CD14-positive monocyte (primary cell): ENCODE data around the gene TTC28. TPM values are rescaled to one million over a fixed set of nuclear protein-coding genes. Genes with fewer than 3 reads are reported as not detected.

Experiments
- DNase-seq, 3 donors: peaks; one replicate each; pipeline ENCODE4 v3.0.0-alpha.2; 2011 to 2022
- H2AFZ ChIP-seq: 2 replicates; pipeline ENCODE4 v1.6.0; 2012; ENCODE audit warnings: mild to moderate bottlenecking, low read depth, low read length, inconsistent platforms; ENCODE audit not compliant: insufficient read depth, poor library complexity, severe bottlenecking
- H3K27ac ChIP-seq, 2 donors: 1 replicate in 1 of 2; 2 replicates in 1 of 2; pipeline ENCODE4 v1.5.1; 2012 to 2013; ENCODE audit warnings: low read length in 2 of 2, control low read depth in 1 of 2, inconsistent platforms in 1 of 2, low read depth in 1 of 2, mild to moderate bottlenecking in 1 of 2
- H3K27me3 ChIP-seq, 2 donors: one replicate each; pipeline versions ENCODE4 v1.6.0 to v1.6.1; 2011 to 2013; ENCODE audit warnings: low read length in 2 of 2; ENCODE audit not compliant: control insufficient read depth in 2 of 2, insufficient read depth in 2 of 2
- H3K36me3 ChIP-seq, 2 donors: replicated peaks in 1 of 2; 1 replicate in 1 of 2; 2 replicates in 1 of 2; pipeline versions ENCODE4 v1.5.1 to v1.6.1; 2012 to 2013; ENCODE audit warnings: low read length in 2 of 2, control low read depth in 1 of 2, inconsistent platforms in 1 of 2, mild to moderate bottlenecking in 1 of 2; ENCODE audit not compliant: insufficient read depth in 2 of 2, control insufficient read depth in 1 of 2
- H3K4me1 ChIP-seq, 2 donors: 1 replicate in 1 of 2; 2 replicates in 1 of 2; pipeline versions ENCODE4 v1.5.1 to v1.6.1; 2012 to 2013; ENCODE audit warnings: low read length in 2 of 2, control low read depth in 1 of 2, inconsistent platforms in 1 of 2, mild to moderate bottlenecking in 1 of 2, moderate library complexity in 1 of 2; ENCODE audit not compliant: insufficient read depth in 2 of 2, control insufficient read depth in 1 of 2
- H3K4me2 ChIP-seq: replicated peaks from 2 replicates; pipeline ENCODE3; 2012; ENCODE audit warnings: low read length, moderate library complexity, mild to moderate bottlenecking; ENCODE audit not compliant: poor library complexity, severe bottlenecking; ENCODE audit errors: extremely low read depth
- H3K4me3 ChIP-seq, 3 experiments: fragments of 200-600 bp in 1 of 3; sonication (generic) in 1 of 3; replicated peaks in 1 of 3; 1 replicate in 2 of 3; 2 replicates in 1 of 3; pipeline ENCODE4 v1.5.1; 2011 to 2013; ENCODE audit warnings: low read length in 3 of 3, mild to moderate bottlenecking in 3 of 3, control low read depth in 2 of 3, low read depth in 2 of 3, inconsistent platforms in 1 of 3, moderate library complexity in 1 of 3
- H3K79me2 ChIP-seq: 2 replicates; pipeline ENCODE4 v1.6.0; 2012; ENCODE audit warnings: mild to moderate bottlenecking, control low read depth, inconsistent platforms, low read length, moderate library complexity; ENCODE audit not compliant: insufficient read depth
- H3K9ac ChIP-seq: 2 replicates; pipeline ENCODE4 v1.6.0; 2017; ENCODE audit warnings: low read length, mild to moderate bottlenecking; ENCODE audit not compliant: insufficient read depth, poor library complexity, severe bottlenecking
- H3K9me3 ChIP-seq, 2 donors: replicated peaks in 1 of 2; 1 replicate in 1 of 2; 2 replicates in 1 of 2; pipeline versions ENCODE4 v1.5.1 to v1.6.1; 2012 to 2013; ENCODE audit warnings: low read length in 2 of 2, control low read depth in 1 of 2; ENCODE audit not compliant: control insufficient read depth in 1 of 2, insufficient read depth in 1 of 2
- H4K20me1 ChIP-seq: 2 replicates; pipeline ENCODE4 v1.6.0; 2012; ENCODE audit warnings: mild to moderate bottlenecking, low read length, control low read depth, moderate library complexity; ENCODE audit not compliant: insufficient read depth
- H3K27ac Mint-ChIP-seq, 7 donors: one replicate each; pipeline ENCODE4 v1.8.0; 2020; ENCODE audit warnings: mild to moderate bottlenecking in 7 of 7, mixed read lengths in 7 of 7, moderate library complexity in 6 of 7, inconsistent platforms in 2 of 7
- H3K27me3 Mint-ChIP-seq, 3 donors: one replicate each; pipeline ENCODE4 v1.8.0; 2021 to 2022; ENCODE audit warnings: low read depth in 3 of 3, mild to moderate bottlenecking in 3 of 3, mixed read lengths in 3 of 3, moderate library complexity in 3 of 3, inconsistent platforms in 1 of 3
- H3K36me3 Mint-ChIP-seq, 2 donors: one replicate each; pipeline ENCODE4 v1.8.0; 2020; ENCODE audit warnings: mixed read lengths in 2 of 2, inconsistent platforms in 1 of 2, mild to moderate bottlenecking in 1 of 2
- H3K4me1 Mint-ChIP-seq: one replicate; pipeline ENCODE4 v1.8.0; 2020; ENCODE audit warnings: mild to moderate bottlenecking, mixed read lengths
- H3K4me3 Mint-ChIP-seq, 2 donors: one replicate each; pipeline ENCODE4 v1.8.0; 2020; ENCODE audit warnings: mild to moderate bottlenecking in 2 of 2, mixed read lengths in 2 of 2, moderate library complexity in 1 of 2
- H3K9me3 Mint-ChIP-seq, 7 donors: one replicate each; pipeline ENCODE4 v1.8.0; 2020 to 2022; ENCODE audit warnings: mixed read lengths in 7 of 7, mild to moderate bottlenecking in 6 of 7, moderate library complexity in 6 of 7, inconsistent platforms in 2 of 7
- CTCF ChIP-seq: fragments of 200-600 bp; IDR thresholded peaks from one replicate; pipeline ENCODE4 v1.8.0; 2022; ENCODE audit warnings: antibody characterized with exemption, mild to moderate bottlenecking
- WGBS: methylation state at CpG from one replicate; pipeline ENCODE4 v1.1.5; 2013; ENCODE audit warnings: missing lambda C conversion rate; ENCODE audit not compliant: insufficient coverage; 5-methylcytosine and 5-hydroxymethylcytosine counted together
- intact Hi-C, 2 donors: fragments of 100-400 bp; cut with micrococcal nuclease; formaldehyde crosslinking; loops; one replicate each; pipeline versions ENCODE4 v1.15.0 to v1.15.1; 2023
- polyA plus RNA-seq, 3 donors: library from polyadenylated mRNA; depleted of rRNA in 1 of 3; unstranded in 2 of 3; stranded (reverse) in 1 of 3; fragments of 300-500 nt in 2 of 3; fragments of >200 nt in 1 of 3; fragmentation: Illumina TruSeq in 2 of 3; gene quantifications; 1 replicate in 2 of 3; 2 replicates in 1 of 3; pipeline ENCODE4 v1.2.3, GENCODE V29; 2012 to 2021

The TTC28 gene
- polyA plus RNA-seq, 3 donors = 0.24 to 0.61 TPM; not detected in 1

- Mint-ChIP-seq H3K9me3 (no peaks in the 10 kb centered on the region), H3K4me1 (no peaks in the 10 kb centered on the region), H3K4me3 (no peak overlapping the region), H3K36me3 (peaks cover 2 to 3% of the 10 kb centered on the region in 2 donors), H3K27me3 (peaks cover 0 to 1% (median 0%) of the 10 kb centered on the region in 3 donors), H3K27ac (no peak overlapping the region)
- TF ChIP-seq CTCF = no peak
- Histone ChIP-seq H3K27ac (no peak overlapping the region), H2AFZ (no peak overlapping the region), H3K9me3 (no peaks in the 10 kb centered on the region), H3K36me3 (no peaks in the 10 kb centered on the region), H3K4me2 (no peak overlapping the region), H4K20me1 (no peaks in the 10 kb centered on the region), H3K4me3 (no peak overlapping the region), H3K9ac (no peak overlapping the region), H3K4me1 (no peaks in the 10 kb centered on the region), H3K27me3 (no peaks in the 10 kb centered on the region), H3K79me2 (no peaks in the 10 kb centered on the region)
- intact Hi-C loops = no loop called here
- no peak for DNase-seq
- WGBS = no CpG with 5 or more reads among the region's 1 CpG
Measured at GRCh38 chr22:27935897-27936296, 743.7 kb downstream of the TTC28 start.

DNA sequence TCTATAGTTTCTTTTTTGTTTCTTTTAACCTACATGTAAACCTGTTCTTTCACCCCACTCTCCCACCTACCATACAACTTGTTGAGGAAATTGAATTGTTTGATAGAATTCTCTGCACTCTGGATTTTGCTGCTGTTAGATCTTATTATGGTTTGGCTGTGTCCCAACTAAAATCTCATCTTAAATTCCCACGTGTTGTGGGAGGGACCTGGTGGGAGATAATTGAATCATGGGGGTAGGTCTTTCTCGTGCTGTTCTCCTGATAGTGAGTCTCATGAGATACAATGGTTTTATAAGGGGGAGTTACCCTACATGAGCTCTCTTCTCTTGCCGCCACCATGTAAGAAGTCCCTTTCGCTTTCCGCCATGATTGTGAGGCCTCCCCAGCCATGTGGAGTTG, 745.6 kb downstream of the TTC28 start:
- Histone ChIP-seq H4K20me1 (no peaks in the 10 kb centered on the region), H2AFZ (no peak overlapping the region), H3K27ac (no peak overlapping the region), H3K4me1 (no peaks in the 10 kb centered on the region), H3K4me2 (no peak overlapping the region), H3K36me3 (no peaks in the 10 kb centered on the region), H3K79me2 (no peaks in the 10 kb centered on the region), H3K9ac (no peak overlapping the region), H3K9me3 (no peaks in the 10 kb centered on the region), H3K4me3 (no peak overlapping the region), H3K27me3 (no peaks in the 10 kb centered on the region)
- intact Hi-C loops = no loop called here
- no peaks in the 10 kb centered on the region for H3K9me3 Mint-ChIP-seq
- no peak overlapping the region for H3K4me3 Mint-ChIP-seq
- no peak for DNase-seq
- no peak for TF ChIP-seq CTCF
- H3K36me3 Mint-ChIP-seq = peaks cover 2 to 3% of the 10 kb centered on the region in 2 donors
- H3K4me1 Mint-ChIP-seq = no peaks in the 10 kb centered on the region
- H3K27me3 Mint-ChIP-seq = peaks cover 0 to 1% (median 0%) of the 10 kb centered on the region in 3 donors
- WGBS = no CpG with 5 or more reads among the region's 5 CpGs
- H3K27ac Mint-ChIP-seq = peak overlapping the region in 1 of 7 donors; percentile 21
